Measurements from ENCODE around the gene PRPF19.
"Not testable (repeated sequence)": the region's sequence is repeated elsewhere in the genome, so short reads cannot be mapped to it uniquely, and the experiment has no call there.

The PRPF19 gene

DNA sequence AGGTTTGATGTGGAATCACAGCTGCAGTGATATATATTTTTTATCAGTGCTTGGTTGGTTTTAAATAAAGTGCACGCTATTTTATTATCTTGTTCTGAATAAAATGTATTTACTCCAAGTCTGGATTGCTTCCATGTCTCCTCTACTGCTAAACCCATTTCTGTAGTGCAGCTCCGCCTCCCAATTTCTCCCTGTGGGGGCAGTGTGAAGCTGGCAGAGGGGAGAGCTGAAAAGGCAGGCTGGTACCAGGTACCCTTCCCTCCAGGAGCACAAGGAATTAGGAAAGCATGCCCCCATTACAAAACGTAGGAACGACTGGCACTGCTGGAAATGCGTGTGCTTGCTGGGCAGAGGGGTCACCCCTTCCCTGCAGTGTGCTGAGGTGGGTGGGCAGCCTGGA, 16.9 kb upstream of the PRPF19 start:
- no peak for DNase-seq (ENCODE audit: low read depth in 2 of 2)

DNA sequence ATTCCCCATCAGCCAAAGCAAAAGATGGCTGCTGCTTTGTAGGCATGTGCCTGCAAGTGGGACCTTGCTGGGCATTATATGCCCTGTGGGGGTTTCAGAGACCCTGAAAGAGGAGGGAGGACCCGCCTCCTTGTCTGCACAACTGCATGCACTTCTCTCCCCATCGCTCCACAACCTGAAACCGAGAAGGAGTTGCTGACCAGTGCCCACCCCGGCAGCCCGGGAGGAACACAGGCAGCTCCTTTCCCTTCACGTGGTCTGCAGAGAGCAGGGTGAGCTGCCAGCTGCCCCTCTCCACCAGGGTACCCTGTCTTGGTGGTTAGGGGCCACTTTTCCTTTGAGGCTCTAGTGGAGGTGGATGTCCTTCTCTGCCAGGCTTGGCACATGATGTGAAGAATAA, 16.5 kb upstream of the PRPF19 start:
- DNase-seq (ENCODE audit: low read depth in 2 of 2) = no peak

DNA sequence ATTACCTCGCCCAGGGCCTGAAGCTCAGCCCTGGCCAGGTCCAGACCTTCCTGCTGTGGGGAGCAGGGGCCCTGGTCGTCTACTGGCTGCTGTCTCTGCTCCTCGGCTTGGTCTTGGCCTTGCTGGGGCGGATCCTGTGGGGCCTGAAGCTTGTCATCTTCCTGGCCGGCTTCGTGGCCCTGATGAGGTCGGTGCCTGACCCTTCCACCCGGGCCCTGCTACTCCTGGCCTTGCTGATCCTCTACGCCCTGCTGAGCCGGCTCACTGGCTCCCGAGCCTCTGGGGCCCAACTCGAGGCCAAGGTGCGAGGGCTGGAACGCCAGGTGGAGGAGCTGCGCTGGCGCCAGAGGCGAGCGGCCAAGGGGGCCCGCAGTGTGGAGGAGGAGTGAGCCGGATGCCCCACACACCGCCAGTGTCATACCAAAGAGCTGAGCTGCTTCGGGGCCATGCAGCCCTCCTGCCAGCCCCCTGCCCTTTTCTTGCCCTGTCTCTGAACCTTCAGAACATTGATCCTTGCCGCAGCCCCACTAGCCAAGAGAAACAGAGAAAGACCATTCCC, 15.5 kb upstream of the PRPF19 start:
- no peak for DNase-seq (ENCODE audit: low read depth in 2 of 2)

DNA sequence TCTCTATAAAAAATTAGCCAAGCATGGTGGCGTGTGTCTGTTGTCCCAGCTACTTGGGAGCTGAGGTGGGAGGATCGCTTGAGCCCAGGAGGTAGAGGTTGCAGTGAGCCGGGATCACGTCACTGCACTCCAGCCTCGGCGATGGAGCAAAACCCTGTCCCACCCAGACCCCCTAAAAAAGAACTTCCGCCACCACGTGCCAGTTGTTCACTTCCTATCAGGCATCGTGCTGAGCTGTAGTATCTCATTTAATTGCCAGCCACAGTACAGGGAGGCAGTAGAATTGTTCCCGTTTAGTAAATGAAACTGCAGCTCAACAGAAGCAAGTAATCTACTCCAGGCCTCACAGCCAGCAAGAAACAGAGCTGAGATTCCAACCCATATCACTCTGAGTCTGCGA, 14.9 kb upstream of the PRPF19 start:
- DNase-seq (ENCODE audit: low read depth in 2 of 2) = no peak

DNA sequence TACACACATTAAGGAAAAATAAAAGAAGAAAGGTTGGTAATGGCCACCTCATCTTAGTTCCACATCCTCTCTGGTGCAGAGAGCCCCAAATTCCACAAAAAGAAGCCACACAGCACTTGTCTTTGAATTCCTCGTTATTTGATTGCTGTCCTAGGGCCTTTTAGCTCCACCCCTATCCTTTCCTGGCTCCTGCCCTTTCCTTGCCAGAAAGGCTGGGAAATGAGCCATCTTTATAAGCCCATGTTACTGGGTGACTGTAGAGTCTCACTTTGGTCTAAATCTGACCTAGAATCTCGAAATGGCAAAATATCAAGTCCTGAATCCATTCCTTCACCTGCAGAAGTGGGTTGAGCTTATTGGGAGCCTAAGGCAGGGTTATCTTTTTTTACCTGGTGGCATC, 13.6 kb upstream of the PRPF19 start:
- DNase-seq (ENCODE audit: low read depth in 2 of 2) = no peak

DNA sequence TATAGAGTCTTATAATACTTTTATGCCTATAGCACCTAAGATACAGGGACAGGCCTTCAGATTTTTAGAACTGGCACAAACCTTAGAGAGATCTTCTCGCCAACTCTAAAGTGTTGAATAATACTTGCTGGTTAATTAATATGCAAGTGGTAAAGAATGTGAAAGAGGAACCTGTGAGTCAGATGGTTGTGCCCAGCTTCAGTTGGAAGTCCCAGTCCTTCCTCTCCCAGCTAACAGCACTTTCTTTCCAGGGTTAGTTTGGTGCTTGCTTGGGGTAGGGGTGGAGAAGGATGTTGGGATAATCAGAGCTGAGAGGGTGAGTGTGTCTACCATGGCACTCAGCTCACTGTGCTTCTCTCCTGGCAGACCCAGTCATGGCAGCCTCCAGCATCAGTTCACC, 12.9 kb upstream of the PRPF19 start:
- DNase-seq (ENCODE audit: low read depth in 2 of 2) = no peak

DNA sequence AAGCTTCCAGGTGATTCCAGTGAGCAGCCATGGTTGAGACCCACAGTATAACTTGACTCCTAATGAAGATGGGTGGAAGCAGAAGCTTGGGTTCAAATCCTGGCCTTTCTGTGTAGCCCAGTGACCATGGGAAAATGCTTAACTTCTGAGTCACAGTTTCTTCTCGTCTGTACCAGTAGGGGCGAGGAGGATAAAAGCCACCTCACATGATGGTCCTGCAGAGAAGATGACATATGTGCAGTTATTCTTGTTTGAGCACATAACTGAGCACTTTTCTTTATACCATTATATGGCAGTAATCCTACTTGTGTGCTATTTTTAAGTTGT, 12.5 kb upstream of the PRPF19 start:
- DNase-seq (ENCODE audit: low read depth in 2 of 2) = no peak

DNA sequence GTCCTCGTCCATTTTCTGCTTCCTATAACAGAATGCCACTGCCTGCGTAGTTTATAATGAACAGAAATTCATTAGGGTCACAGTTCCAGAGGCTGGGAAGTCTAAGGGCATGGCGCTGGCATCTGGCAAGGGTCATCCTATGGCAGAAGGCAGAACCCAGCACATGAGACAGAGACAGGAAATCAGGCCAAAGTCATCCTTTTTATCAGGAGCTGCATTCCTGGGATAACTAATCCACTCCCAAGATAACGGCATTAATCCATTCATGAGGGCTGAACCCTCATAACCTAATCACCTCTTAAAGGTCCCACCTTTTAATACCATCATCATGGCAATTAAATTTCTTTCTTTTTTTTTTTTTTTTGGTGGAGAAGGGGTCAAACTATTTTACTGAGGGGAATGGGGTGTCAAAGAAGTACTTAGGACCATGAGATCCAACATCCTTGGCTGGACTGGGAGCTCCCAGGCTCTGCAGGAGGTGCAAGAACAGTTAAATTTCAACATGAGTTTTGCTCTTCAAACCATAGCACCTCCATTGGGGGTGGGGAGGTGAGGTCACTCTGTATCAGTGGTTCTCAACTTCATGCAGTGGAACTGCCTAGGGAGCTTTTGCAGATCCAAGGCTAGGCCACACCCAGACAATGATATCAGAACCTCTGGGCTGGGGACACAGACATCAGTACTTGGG, 12.0 kb upstream of the PRPF19 start:
- DNase-seq (ENCODE audit: low read depth in 2 of 2) = no peak

DNA sequence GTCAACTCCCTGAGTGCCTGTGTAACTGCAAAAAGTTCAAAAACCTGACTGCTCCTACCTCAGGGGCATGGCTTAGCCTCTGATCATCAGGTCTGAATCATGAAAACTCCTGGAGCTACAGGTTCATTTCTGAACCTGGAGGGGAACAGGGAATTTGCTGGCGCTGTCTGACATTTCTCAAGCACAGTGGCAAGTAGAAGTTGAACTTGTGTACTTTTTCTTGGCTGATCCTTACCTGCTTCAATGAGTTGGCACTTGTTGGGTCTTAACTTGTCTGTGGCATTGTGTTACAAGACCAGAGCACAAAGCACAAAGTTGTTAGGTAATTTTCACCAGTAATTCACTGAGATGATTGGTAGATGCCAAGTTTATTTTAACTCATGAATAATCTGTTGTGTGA, 10.9 kb upstream of the PRPF19 start:
- DNase-seq (ENCODE audit: low read depth in 2 of 2) = no peak

DNA sequence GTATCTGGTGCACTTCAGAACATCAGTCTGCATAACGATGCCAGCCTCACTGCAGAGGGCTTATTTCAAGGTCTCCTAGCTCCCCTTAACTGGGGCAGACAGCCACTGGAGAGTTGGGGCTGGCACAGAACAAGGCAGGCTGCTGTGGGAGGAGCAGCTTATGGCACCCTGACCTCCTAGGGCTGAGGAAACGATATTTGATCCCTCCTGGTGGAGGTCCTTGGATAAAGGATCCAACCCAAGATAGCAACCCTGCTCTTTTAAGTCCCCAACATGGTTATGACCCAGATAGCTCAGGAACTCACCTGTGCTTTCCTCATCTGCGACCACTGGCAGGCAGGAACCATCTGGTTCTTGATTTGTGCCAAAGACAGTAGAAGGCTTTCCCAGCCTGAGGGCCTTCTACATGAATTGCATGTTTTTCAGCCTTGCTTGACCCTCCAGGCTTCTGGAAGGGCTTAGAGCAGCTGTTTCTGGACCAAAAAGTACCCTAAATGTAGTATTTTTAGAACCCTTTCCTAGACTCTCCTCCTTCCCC, 10.4 kb upstream of the PRPF19 start:
- DNase-seq (ENCODE audit: low read depth in 2 of 2) = no peak

DNA sequence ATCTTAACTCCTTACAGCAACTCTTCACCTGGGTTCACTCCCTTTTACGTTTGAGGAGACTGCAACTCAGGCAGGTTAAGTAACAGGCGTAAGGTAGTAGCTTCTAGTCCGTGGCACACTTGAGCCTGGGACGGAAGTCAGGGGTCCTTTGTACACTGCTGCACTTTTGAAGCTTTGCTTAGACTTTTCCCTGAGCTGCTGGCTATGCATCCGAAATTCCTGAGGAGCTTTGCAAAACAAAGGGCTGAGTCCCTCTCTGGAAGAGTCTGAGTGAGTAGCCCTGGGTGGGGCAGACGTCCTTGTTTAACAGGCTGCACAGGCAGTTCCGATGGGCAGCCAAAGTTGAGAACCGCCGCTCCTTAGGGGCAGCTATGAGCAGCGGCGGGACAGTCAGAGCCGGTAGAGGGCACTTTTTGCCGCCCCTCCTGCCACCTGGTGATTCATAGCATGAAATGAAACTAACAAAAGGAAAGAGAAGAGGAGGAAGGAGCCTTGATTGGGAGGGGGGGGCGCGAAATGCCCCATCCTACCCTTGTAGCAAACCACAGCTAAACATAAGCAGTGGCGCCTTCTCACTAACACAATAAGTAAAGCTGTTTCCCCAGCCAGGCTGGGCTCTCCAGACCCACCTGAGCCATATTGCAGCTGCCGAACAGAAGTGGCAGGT, 9.0 kb upstream of the PRPF19 start:
- DNase-seq (ENCODE audit: low read depth in 2 of 2) = peak; percentile 62 to 69

DNA sequence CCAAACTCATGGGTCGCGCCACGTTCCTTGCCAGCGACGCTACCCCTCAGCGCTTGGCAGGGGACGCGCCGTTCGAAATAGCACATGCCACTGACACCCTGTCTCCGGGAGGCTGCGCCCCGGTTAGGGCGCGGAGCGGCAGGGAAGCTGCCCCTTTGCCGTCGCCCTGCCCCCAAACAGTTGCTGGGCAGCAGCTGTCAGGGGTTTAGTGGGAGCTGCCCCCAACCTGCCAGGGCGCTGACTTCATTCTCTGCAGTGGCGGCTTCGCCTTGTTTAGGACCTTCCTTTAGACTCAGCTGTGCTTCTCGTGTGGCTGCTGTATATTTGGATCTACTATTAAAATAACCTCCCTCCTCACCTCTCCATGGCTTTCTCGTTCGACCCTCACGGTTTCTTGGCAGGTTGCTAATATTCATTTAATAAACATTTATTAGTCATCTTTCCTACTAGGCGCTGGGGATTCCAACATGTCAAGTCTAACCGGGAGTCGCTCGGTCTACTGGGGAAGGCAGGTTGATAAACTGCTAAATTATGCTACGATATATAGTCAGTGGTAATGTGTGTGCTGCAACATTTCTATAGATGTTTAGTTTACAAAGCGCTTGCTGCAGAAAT, 8.4 kb upstream of the PRPF19 start:
- no peak for DNase-seq (ENCODE audit: low read depth in 2 of 2)

DNA sequence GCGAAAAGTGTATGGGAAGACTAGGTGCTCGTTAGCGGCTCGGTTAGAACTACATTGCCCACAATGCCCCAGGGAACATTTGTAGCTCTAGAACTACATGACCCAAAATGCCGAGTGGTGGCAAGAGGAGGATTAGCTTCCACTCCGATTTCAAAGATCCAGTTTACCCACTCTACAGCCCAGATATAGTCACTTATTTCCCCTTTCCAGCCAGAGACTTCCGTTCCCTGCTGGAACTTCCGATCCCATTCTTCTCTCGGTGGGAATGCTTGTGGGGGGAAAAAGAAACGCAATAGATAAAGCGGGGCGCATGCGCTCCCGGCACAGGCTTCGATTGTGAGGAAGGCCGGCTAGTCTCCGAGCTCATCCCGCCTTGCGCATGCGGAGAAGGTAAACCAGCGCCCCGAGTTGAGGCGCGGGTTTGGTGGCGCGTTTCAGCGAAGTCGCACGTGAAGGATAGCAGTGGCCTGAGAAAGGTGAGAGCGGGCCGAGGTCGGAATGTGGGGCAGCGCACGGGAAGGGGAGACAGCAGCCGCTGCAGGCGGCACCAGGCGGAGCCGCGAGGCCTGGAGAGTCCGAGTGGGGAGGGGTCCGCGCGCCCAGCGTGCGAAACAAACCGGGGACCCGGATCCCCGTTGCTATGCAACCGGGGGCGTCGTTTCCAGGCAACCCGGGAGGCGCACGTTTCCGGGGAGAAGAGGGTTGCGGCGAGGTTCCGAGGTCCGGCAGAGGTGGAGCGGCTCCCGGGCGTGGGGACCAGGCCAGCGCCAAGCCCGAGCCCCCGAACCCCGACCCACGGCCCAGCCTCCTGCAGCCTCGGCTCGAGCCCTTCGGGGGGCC, 7.6 kb upstream of the PRPF19 start, which contains the start of gene TMEM109:
TSS of gene TMEM109 (plus strand) at position 366 of the 840 bp plus-strand sequence. CDS start 5,536 bp downstream, outside the sequence.
- DNase-seq (ENCODE audit: low read depth in 2 of 2) = peak; percentile 76 to 82

DNA sequence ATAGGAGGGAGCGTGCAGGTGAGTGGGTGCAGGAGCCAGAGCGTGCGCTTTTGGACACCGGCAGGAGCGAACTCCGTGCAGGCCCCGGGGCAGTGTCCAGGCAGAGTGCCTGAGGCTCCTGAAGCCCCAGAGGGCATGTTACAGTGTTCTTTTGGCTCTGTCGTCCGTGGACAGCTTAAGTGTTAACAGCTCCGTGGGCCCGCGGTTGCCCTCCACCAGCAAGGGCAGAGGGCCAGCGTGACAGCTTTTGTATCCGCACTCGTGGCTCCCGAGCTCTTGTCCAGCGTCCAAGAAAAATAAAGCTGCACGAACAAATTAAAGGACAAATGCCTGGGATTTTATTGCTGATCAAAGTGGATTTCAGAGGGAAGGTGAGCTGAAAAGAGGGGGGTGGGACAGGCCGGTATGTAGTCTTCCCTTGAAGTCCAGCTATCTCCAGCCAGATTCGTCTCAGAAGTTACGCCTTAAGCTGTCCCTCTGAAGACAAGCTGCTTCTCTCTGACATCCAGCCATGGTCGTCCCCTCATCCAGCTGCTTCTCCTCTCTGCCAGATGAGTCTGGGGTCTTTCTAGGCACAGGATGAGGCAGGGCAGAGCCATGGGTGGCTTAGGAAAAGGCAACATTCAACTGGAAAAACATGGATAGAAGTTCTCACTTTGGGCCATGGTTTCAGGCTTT, 6.6 kb upstream of the PRPF19 start:
- DNase-seq (ENCODE audit: low read depth in 2 of 2) = no peak

DNA sequence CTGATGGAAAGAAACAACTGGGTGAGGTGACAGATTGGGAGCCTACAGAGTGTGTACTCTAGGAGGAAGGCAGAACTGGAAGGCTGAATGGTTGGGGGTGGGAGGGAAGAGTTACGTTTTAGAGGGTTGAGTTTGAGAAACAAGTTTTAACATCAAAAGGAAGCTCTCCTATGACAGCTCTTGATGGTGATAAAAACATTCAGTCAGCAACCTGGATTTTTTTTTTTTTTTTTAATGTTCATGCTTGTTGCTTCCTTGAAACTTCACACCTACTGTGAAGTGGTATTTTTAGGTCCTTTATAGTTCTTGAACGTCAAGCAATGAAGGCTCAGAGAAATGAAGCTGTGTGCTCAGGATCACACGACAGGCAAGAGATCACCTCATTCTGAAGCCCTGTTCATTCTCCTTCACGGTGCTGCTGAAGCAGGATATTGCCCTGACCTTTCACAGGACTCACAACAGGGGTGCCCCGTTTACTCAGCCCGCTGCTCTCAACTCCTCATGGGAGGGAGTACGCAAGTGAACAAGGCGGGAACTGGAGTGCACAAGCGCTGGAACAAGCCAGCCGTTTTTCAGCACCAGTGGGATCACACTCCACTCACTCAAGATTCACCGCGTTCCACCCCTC, 6.0 kb upstream of the PRPF19 start:
- no peak for DNase-seq (ENCODE audit: low read depth in 2 of 2)

DNA sequence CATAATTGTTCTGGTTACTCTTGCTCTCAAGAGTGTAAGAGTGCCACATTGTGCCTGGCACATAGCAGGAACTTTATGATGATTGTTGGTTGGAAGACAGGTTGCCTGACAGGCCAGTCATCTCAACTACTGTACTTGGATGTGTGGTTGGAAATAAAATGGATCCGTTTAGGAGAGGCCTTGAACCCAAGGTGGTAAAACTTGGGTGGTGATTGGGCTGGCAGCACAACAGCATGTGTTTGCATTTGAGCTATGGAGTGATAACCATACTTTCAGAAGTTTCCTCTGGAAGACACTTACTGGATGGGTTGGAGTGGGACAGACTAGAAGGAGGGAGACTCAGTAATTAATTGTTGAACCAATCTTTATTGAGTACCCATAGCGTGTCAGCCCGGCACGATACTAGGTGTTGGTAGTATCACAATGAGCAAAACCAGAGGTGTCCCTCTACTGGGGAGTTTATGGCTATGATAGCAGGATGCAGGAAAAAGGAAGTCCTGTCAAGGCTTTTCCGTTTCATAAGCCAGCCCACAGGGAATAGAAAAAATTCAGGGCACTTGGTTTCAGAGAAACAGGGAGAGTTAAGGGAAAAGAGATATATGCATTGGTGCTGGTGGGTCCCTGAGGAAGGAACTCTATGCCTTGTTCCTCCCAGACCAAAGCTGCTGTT, 4.5 kb upstream of the PRPF19 start:
- DNase-seq (ENCODE audit: low read depth in 2 of 2) = no peak

DNA sequence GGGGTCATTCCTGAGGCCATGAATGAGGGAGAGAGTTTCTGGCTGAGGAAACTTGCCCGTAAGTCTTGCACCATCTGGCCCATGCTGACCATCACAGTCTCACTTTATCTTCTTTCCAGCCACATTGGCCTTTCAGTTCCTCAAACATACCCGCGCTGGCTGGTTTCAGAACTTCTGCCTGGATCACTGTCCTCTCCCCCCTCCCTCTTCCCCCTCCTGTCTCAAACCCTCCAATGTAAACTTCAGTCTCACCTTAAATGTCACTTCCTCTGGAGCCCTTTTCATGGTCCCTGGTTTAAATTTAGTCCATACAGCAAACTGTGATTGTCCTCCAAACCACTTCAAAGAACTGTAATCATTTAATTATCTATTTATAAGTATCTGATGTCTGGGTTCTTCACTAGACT, 3.9 kb upstream of the PRPF19 start:
- no peak for DNase-seq (ENCODE audit: low read depth in 2 of 2)

DNA sequence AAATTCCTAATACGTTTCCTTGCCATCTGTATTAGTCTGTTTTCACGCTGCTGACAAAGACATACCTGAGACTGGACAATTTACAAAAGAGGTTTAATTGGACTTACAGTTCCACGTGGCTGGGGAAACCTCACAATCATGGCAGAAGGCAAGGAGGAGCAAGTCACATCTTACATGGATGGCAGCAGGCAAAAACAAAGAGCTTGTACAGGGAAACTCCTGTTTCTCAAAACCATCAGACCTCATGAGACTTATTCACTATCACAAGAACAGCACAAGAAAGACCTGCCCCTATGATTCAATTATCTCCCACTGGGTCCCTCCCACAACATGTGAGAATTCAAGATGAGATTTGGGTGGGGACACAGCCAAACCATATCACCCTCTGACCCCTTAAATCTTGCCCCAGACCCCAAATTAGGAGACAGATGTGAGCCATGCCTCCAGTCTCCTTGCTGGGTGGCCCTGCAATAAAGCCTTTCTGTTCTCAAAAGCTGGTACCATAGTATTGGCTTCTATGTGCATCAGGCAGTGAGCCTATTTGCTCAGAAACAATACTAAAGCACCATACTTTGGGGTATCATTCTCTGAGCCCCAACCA, 3.4 kb upstream of the PRPF19 start:
- not testable (repeated sequence) for DNase-seq (ENCODE audit: low read depth in 2 of 2)

DNA sequence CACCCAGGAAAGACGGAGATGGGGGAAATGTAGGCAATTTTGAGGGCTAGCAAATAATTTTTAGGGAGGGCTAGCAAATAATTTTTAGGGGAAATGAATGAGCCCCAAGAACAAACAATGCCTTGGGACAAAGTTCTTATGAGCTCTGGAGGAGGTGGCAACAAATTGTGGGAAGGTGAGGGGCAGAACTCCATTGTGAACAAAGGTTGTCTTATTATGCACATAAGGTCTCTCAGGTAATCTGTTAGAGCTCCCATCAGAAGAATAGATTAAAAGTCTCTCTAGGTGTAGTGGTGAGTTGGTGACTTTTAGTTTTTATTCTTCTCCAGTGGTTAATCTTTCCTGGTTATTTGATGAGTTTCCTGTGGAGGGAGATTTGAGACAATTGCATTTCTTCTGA, 2.4 kb upstream of the PRPF19 start:
- DNase-seq (ENCODE audit: low read depth in 2 of 2) = no peak

Data from stimulated activated CD8-positive, alpha-beta memory T cell treated with anti-CD3 and anti-CD28 coated beads, Interleukin-7, amount 100 ng/mL, for 4 hours (primary cell).